HEK293T (cell line): ENCODE data around the gene RIPPLY1.

Experiments used
- CTCF ChIA-PET: fragments of 350-600 bp; formaldehyde crosslinking; extraction: SDS; loops from one replicate; lab custom pipeline; 2021; ENCODE audit warnings: antibody characterized with exemption, inconsistent platforms; lab: Yijun Ruan, JAX
- POLR2A ChIA-PET: fragments of 350-600 bp; formaldehyde crosslinking; extraction: SDS; loops from one replicate; lab custom pipeline; 2020; ENCODE audit warnings: antibody characterized with exemption, inconsistent platforms; lab: Yijun Ruan, JAX
- DNase-seq: peaks from one replicate; pipeline ENCODE4 v3.0.0; 2012; ENCODE audit warnings: mixed read lengths; ENCODE audit errors: extremely low spot score
- ARNT ChIP-seq: fragments of 450-650 bp; IDR thresholded peaks from 2 replicates; pipeline ENCODE4 v1.6.1; 2017; ENCODE audit warnings: mild to moderate bottlenecking
- BHLHE40 ChIP-seq: fragments of 450-650 bp; IDR thresholded peaks from 2 replicates; pipeline ENCODE4 v1.6.1; 2016; ENCODE audit warnings: mild to moderate bottlenecking, moderate library complexity, borderline replicate concordance
- CTBP1 ChIP-seq: fragments of 450-650 bp; IDR thresholded peaks from 2 replicates; pipeline ENCODE4 v1.6.1; 2016; ENCODE audit warnings: borderline replicate concordance
- ELF4 ChIP-seq: fragments of 450-650 bp; IDR thresholded peaks from 2 replicates; pipeline ENCODE4 v1.6.1; 2017; ENCODE audit warnings: antibody characterized with exemption
- FOXA1 ChIP-seq: fragments of 450-650 bp; IDR thresholded peaks from 2 replicates; pipeline ENCODE4 v1.6.1; 2016; ENCODE audit warnings: mild to moderate bottlenecking
- FOXK2 ChIP-seq: fragments of 450-650 bp; IDR thresholded peaks from 2 replicates; pipeline ENCODE4 v1.6.1; 2016; ENCODE audit warnings: mild to moderate bottlenecking
- FOXM1 ChIP-seq: fragments of 450-650 bp; IDR thresholded peaks from 2 replicates; pipeline ENCODE4 v1.6.1; 2017; ENCODE audit warnings: mild to moderate bottlenecking, borderline replicate concordance
- HDGF ChIP-seq: fragments of 450-650 bp; IDR thresholded peaks from 2 replicates; pipeline ENCODE4 v1.6.1; 2017; ENCODE audit warnings: antibody characterized with exemption, borderline replicate concordance
- L3MBTL2 ChIP-seq: fragments of 450-650 bp; conservative IDR thresholded peaks from 2 replicates; pipeline ENCODE4 v1.6.1; 2016; ENCODE audit warnings: mild to moderate bottlenecking
- LEF1 ChIP-seq: fragments of 450-650 bp; IDR thresholded peaks from 2 replicates; pipeline ENCODE4 v1.6.1; 2017; ENCODE audit warnings: mild to moderate bottlenecking, borderline replicate concordance
- NFRKB ChIP-seq: fragments of 450-650 bp; IDR thresholded peaks from 2 replicates; pipeline ENCODE4 v1.6.1; 2016; ENCODE audit warnings: mild to moderate bottlenecking, moderate library complexity
- SP1 ChIP-seq: fragments of 450-650 bp; IDR thresholded peaks from 2 replicates; pipeline ENCODE4 v1.6.1; 2017
- SUZ12 ChIP-seq: fragments of 450-650 bp; IDR thresholded peaks from 2 replicates; pipeline ENCODE4 v1.6.1; 2016; ENCODE audit warnings: mild to moderate bottlenecking
- TARDBP ChIP-seq: fragments of 450-650 bp; IDR thresholded peaks from 2 replicates; pipeline ENCODE4 v1.6.1; 2016
- ZNF384 ChIP-seq: fragments of 450-650 bp; IDR thresholded peaks from 2 replicates; pipeline ENCODE4 v1.6.1; 2016
- TF ChIP-seq, protein P1 (sequence below): fragments of 450-650 bp; IDR thresholded peaks from 2 replicates; pipeline ENCODE4 v1.6.1; 2016

RIPPLY1 gene

DNA sequence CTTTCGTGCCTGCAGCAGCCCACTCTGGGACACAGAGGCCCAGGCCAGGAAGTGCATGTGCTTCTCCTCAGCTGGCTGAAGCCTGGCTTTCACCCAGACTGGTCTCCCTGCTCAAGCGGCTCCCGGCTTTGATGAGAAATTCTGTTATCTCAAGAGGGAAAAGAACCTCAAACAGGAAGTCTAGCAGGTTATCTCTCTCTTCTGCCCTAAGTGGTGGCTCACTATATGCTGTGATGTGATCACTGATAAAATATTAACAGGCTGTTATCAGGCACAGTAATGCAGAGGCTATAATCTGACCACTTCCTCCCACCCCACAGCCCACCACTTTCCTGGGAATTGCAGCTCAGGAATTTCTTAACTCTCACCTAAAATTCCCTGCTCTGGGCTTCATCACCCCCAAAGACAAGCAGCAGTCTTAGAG, 30.4 kb upstream of the RIPPLY1 start:
- ChIA-PET POLR2A (no interaction called here), CTCF (no interaction called here)
- DNase-seq: no peak
- no peak for TF ChIP-seq ZNF384
- TF ChIP-seq TARDBP: no peak
- no peak for TF ChIP-seq SP1
- no peak for TF ChIP-seq ELF4
- TF ChIP-seq, protein P1, sequence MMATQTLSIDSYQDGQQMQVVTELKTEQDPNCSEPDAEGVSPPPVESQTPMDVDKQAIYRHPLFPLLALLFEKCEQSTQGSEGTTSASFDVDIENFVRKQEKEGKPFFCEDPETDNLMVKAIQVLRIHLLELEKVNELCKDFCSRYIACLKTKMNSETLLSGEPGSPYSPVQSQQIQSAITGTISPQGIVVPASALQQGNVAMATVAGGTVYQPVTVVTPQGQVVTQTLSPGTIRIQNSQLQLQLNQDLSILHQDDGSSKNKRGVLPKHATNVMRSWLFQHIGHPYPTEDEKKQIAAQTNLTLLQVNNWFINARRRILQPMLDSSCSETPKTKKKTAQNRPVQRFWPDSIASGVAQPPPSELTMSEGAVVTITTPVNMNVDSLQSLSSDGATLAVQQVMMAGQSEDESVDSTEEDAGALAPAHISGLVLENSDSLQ: no peak
- TF ChIP-seq LEF1: no peak
- no peak for TF ChIP-seq FOXK2
- TF ChIP-seq HDGF: no peak
- TF ChIP-seq FOXA1: no peak
- no peak for TF ChIP-seq ARNT
- TF ChIP-seq NFRKB: no peak
- TF ChIP-seq BHLHE40: no peak
- no peak for TF ChIP-seq SUZ12
- TF ChIP-seq L3MBTL2: no peak
- no peak for TF ChIP-seq CTBP1

DNA sequence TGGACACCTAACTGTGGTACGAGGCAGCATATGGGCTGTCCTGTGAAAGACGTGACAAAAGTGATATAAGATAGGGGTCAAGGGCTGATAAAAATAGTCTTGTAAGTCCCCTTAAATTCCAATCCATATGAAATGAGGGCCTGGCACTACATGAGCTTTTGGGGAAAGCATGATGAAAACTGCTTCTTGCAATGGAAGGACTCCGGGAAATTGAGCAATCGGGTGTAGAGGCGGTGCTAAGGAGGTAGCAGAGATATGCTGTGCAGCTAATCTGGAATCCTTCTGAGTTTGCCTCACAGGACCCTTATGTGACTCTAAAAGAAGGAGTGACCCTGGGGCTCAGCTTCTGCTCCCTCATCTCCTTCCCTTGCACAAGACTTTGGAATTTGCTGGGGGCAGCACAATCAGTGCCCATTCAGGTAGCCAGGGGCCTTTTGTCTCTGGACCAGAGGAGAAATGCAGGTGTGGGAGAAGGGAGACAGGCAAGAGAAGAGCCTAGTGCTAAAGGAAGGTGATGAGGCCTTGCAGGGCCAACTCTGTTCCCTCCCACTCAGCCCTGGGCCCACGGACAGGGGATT, 29.9 kb upstream of the RIPPLY1 start:
- ChIA-PET CTCF (interaction anchor here (1.0 kb wide), 1 partner anchor 9 kb away, joined by 4 read pairs; no protein-coding TSS in a partner anchor), POLR2A (no interaction called here)
- no peak for DNase-seq
- TF ChIP-seq TARDBP (no peak), LEF1 (no peak), ELF4 (no peak), SUZ12 (no peak), FOXA1 (no peak), FOXK2 (no peak), L3MBTL2 (no peak)

GRCh38 chrX:106932492-106932923, 29.4 kb upstream of the RIPPLY1 start:
- ChIA-PET POLR2A (no interaction called here), CTCF (interaction anchor here (1.0 kb wide), 1 partner anchor 9 kb away, joined by 4 read pairs; no protein-coding TSS in a partner anchor)
- no peak for TF ChIP-seq NFRKB
- no peak for TF ChIP-seq HDGF
- no peak for TF ChIP-seq ZNF384
- no peak for TF ChIP-seq LEF1
- TF ChIP-seq L3MBTL2: no peak
- no peak for TF ChIP-seq ELF4
- TF ChIP-seq ARNT: no peak
- TF ChIP-seq FOXM1: no peak
- no peak for TF ChIP-seq CTBP1
- TF ChIP-seq SUZ12: no peak
- no peak for TF ChIP-seq FOXA1
- no peak for TF ChIP-seq FOXK2
- no peak for TF ChIP-seq BHLHE40
- no peak for TF ChIP-seq SP1
- no peak for TF ChIP-seq TARDBP
- TF ChIP-seq, protein P1: no peak
- no peak for DNase-seq

- TF ChIP-seq BHLHE40: no peak
- no peak for TF ChIP-seq ZNF384
- no peak for TF ChIP-seq SP1
- ChIA-PET CTCF (interaction anchor here (1.0 kb wide), 2 partner anchors 10 to 37 kb away, joined by 4 to 8 read pairs; no protein-coding TSS in a partner anchor), POLR2A (no interaction called here)
- no peak for DNase-seq
Observed at GRCh38 chrX:106931831-106932491, 28.8 kb upstream of the RIPPLY1 start.

DNA sequence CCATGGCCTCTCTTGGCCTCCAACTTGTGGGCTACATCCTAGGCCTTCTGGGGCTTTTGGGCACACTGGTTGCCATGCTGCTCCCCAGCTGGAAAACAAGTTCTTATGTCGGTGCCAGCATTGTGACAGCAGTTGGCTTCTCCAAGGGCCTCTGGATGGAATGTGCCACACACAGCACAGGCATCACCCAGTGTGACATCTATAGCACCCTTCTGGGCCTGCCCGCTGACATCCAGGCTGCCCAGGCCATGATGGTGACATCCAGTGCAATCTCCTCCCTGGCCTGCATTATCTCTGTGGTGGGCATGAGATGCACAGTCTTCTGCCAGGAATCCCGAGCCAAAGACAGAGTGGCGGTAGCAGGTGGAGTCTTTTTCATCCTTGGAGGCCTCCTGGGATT, 25.1 kb upstream of the RIPPLY1 start:
- ChIA-PET POLR2A (no interaction called here), CTCF (no interaction called here)
- DNase-seq: no peak
- no peak for TF ChIP-seq FOXA1
- no peak for TF ChIP-seq FOXK2
- TF ChIP-seq, protein P1: no peak
- no peak for TF ChIP-seq ELF4
- TF ChIP-seq CTBP1: no peak
- TF ChIP-seq HDGF: no peak
- TF ChIP-seq SP1: no peak
- TF ChIP-seq LEF1: no peak
- no peak for TF ChIP-seq ZNF384

DNA sequence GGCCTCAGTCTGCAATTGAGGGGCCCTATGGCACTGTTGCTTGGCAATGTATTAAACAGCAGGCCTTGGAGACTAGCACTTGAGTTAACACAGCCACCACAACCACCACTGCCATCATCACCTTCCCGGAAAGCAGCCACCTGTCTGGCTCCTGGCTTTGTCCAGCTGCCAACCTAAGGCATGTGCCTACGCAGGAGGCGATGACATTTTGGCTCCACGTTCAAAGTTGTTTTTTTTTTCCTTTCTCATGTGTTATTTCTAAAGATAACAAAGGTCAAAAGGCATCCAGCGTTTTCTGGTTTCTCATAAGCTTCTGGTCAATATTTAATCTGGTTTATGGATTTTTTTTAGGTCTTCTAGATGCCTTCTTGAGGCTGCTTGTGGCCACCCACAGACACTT, 24.6 kb upstream of the RIPPLY1 start:
- TF ChIP-seq FOXK2: no peak
- TF ChIP-seq CTBP1: no peak
- POLR2A ChIA-PET: no interaction called here
- CTCF ChIA-PET: no interaction called here
- no peak for DNase-seq
